Measurements from ENCODE around the gene TXNDC2. TPM values are rescaled to one million over a fixed set of nuclear protein-coding genes. Genes with fewer than 3 reads are reported as not detected.

The TXNDC2 gene
- total RNA-seq, 1 donor from 2014 or later, result 0.07 TPM

DNA sequence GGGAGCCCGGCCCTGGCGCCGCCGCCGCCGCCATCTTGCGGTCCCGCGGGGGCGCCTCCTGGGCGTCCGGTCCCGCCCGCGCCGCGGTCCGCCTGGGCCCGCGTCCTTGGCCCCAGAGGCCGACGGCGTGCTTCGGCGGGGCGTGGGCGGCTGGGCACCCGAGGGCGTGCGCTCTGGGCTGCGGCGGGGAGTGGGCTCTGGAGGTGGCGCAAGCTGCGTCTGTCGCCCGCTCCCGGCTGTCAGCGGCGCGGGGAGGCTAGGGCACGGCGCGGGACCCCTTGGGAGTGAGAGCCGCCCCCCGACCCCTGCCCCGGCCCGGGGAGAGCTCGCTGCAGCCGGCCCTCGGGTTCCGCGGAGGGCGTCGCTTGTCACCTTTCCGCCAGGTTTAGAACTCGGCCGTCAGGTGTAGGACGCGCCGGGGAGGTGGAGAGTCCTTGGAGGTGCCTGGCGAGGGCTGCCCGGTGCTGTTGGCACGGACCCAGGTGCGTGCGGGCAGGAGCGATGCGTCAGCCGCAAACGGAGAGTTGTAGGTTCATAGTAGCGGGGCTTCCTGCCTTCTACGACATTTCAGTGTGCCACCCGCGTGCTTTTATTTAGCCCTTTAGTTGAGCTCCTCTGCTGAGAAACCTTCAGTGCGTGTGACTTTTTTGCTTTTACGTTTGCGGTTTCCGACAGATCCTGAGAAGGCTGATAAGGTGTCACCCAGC, 29.0 kb downstream of the TXNDC2 start:
- H3K4me1 ChIP-seq (ENCODE audit: insufficient read depth, low read length), result peaks cover 25% of the 10 kb centered on the region
- FAIRE-seq (no peak), DNase-seq (ENCODE audit: low read depth) (peak; percentile 69)
- peaks cover 58% of the 10 kb centered on the region for H3K79me2 ChIP-seq (ENCODE audit: insufficient read depth, low read length)
- no peaks in the 10 kb centered on the region for H3K9me3 ChIP-seq (ENCODE audit: insufficient read depth, low read depth, low read length)
- no peaks in the 10 kb centered on the region for H3K9me3 Mint-ChIP-seq (ENCODE audit: unreplicated experiment)
- H2AFZ ChIP-seq (ENCODE audit: low read depth, low read length), result no peak overlapping the region
- H3K9ac ChIP-seq (ENCODE audit: low read length), result peak overlapping the region; percentile 98
- H3K4me3 Mint-ChIP-seq (ENCODE audit: unreplicated experiment), result peak overlapping the region; percentile 97
- peak overlapping the region; percentile 92 for H3K27ac Mint-ChIP-seq (ENCODE audit: unreplicated experiment)
- H3K27me3 ChIP-seq (ENCODE audit: insufficient read depth, low read length), result no peaks in the 10 kb centered on the region
- H3K27me3 Mint-ChIP-seq (ENCODE audit: low read depth, unreplicated experiment), result no peaks in the 10 kb centered on the region
- TF ChIP-seq EZH2 (IDR thresholded peaks at IDR 0.05; ENCODE audit: insufficient read depth, low read length), result no peak
- TF ChIP-seq, protein P1, sequence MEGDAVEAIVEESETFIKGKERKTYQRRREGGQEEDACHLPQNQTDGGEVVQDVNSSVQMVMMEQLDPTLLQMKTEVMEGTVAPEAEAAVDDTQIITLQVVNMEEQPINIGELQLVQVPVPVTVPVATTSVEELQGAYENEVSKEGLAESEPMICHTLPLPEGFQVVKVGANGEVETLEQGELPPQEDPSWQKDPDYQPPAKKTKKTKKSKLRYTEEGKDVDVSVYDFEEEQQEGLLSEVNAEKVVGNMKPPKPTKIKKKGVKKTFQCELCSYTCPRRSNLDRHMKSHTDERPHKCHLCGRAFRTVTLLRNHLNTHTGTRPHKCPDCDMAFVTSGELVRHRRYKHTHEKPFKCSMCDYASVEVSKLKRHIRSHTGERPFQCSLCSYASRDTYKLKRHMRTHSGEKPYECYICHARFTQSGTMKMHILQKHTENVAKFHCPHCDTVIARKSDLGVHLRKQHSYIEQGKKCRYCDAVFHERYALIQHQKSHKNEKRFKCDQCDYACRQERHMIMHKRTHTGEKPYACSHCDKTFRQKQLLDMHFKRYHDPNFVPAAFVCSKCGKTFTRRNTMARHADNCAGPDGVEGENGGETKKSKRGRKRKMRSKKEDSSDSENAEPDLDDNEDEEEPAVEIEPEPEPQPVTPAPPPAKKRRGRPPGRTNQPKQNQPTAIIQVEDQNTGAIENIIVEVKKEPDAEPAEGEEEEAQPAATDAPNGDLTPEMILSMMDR (IDR thresholded peaks at IDR 0.05; ENCODE audit: insufficient read depth, low read depth, low read length), result no peak
- H3K4me1 Mint-ChIP-seq (ENCODE audit: low read depth, unreplicated experiment), result peaks cover 8% of the 10 kb centered on the region
- H3K36me3 ChIP-seq (ENCODE audit: insufficient read depth, low read length), result no peaks in the 10 kb centered on the region
- peak overlapping the region; percentile 98 for H3K27ac ChIP-seq (ENCODE audit: low read depth, low read length)
- peak overlapping the region; percentile 87 for H3K4me2 ChIP-seq (ENCODE audit: low read length)
- peaks cover 50% of the 10 kb centered on the region for H4K20me1 ChIP-seq (ENCODE audit: insufficient read depth, low read length)
- H3K36me3 Mint-ChIP-seq (ENCODE audit: low read depth, unreplicated experiment), result no peaks in the 10 kb centered on the region
- H3K4me3 ChIP-seq (ENCODE audit: insufficient read depth, low read depth, low read length), result peak overlapping the region; percentile 91

DNA sequence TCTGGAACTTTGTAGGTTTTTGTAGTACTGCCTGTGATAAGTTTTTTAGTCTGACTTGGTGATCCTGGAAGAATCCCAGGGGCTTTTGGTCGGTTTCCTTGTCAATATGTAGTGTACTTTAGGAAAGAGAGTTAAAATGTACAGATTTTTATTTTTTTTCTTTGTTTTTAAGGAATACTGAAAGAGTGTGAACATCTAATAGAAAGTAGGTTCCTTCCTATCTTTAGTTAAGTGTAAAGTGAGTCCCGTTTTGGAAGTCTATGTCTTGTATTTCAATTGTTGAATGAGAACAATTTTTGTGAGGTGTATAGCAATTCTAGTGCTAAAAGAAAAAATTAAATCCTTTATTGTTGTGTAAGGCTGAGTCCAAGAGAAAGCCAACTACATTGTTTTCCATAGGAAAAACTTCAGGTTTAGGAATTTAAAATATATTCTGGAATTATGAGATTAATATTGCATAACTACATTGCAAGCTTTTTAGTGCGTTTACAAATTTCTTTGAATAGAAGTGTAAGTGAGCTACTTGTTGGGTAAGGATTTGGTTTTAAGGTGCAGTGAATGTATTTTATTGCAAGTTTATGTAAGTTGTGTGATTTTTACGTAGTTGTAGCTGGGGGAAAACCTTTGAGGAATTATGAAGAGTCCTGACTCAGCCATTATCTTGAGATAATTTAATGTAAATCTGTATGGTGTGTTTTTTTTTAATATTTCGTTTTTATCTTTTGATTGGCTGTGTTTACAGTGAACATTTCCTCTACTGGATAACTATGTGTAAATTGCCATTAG, 29.7 kb downstream of the TXNDC2 start:
- H3K27me3 Mint-ChIP-seq (ENCODE audit: low read depth, unreplicated experiment), result no peaks in the 10 kb centered on the region
- no peak overlapping the region for H2AFZ ChIP-seq (ENCODE audit: low read depth, low read length)
- H3K9me3 Mint-ChIP-seq (ENCODE audit: unreplicated experiment), result no peaks in the 10 kb centered on the region
- H3K27me3 ChIP-seq (ENCODE audit: insufficient read depth, low read length), result no peaks in the 10 kb centered on the region
- H3K27ac ChIP-seq (ENCODE audit: low read depth, low read length), result peak overlapping the region; percentile 98
- FAIRE-seq (no peak), DNase-seq (ENCODE audit: low read depth) (no peak)
- H3K9me3 ChIP-seq (ENCODE audit: insufficient read depth, low read depth, low read length), result no peaks in the 10 kb centered on the region
- peaks cover 65% of the 10 kb centered on the region for H3K79me2 ChIP-seq (ENCODE audit: insufficient read depth, low read length)
- TF ChIP-seq, protein P1 (IDR thresholded peaks at IDR 0.05; ENCODE audit: insufficient read depth, low read depth, low read length), result no peak
- TF ChIP-seq EZH2 (IDR thresholded peaks at IDR 0.05; ENCODE audit: insufficient read depth, low read length), result no peak
- H3K4me1 Mint-ChIP-seq (ENCODE audit: low read depth, unreplicated experiment), result peaks cover 8% of the 10 kb centered on the region
- H3K27ac Mint-ChIP-seq (ENCODE audit: unreplicated experiment), result peak overlapping the region; percentile 92
- H3K4me1 ChIP-seq (ENCODE audit: insufficient read depth, low read length), result peaks cover 25% of the 10 kb centered on the region
- no peaks in the 10 kb centered on the region for H3K36me3 ChIP-seq (ENCODE audit: insufficient read depth, low read length)
- H3K4me2 ChIP-seq (ENCODE audit: low read length), result peak overlapping the region; percentile 87
- H3K4me3 ChIP-seq (ENCODE audit: insufficient read depth, low read depth, low read length), result peak overlapping the region; percentile 91
- H4K20me1 ChIP-seq (ENCODE audit: insufficient read depth, low read length), result peaks cover 58% of the 10 kb centered on the region
- H3K36me3 Mint-ChIP-seq (ENCODE audit: low read depth, unreplicated experiment), result no peaks in the 10 kb centered on the region
- peak overlapping the region; percentile 97 for H3K4me3 Mint-ChIP-seq (ENCODE audit: unreplicated experiment)
- peak overlapping the region; percentile 98 for H3K9ac ChIP-seq (ENCODE audit: low read length)

All from astrocyte (in vitro differentiated cells and primary cell).